Measurements from ENCODE around the gene SORCS3. TPM values are rescaled to one million over a fixed set of nuclear protein-coding genes. Genes with fewer than 3 reads are reported as not detected.
A peak's percentile ranks its signal among the peaks of the same experiment; 100 is the strongest.

SORCS3 gene
- total RNA-seq, 4 donors from 2014 or later, result not detected

- H3K9me3 ChIP-seq, result no peaks in the 10 kb centered on the region
- H3K27ac ChIP-seq, result no peak overlapping the region
- no peak for TF ChIP-seq POLR2A (IDR thresholded peaks at IDR 0.05)
- no peaks in the 10 kb centered on the region for H3K4me1 ChIP-seq
- no peaks in the 10 kb centered on the region for H3K36me3 ChIP-seq
- intact Hi-C loops (cut with DNase I), result no loop called here
- no peak overlapping the region for H3K4me3 ChIP-seq (replicated peaks in 1 of 3)
- no peak for DNase-seq
- no peaks in the 10 kb centered on the region for H3K27me3 ChIP-seq
Measured at GRCh38 chr10:104678658-104679057, 37.6 kb downstream of the SORCS3 start.

GRCh38 chr10:104680467-104681401, 39.6 kb downstream of the SORCS3 start:
- peak; percentile 7 to 8 for DNase-seq
- Histone ChIP-seq H3K4me3 (replicated peaks in 1 of 3) (no peak overlapping the region), H3K27me3 (no peaks in the 10 kb centered on the region), H3K27ac (no peak overlapping the region), H3K4me1 (no peaks in the 10 kb centered on the region), H3K9me3 (no peaks in the 10 kb centered on the region), H3K36me3 (no peaks in the 10 kb centered on the region)
- WGBS, 2 donors, result 12 to 15% methylated on average over 31 to 32 of the region's 35 CpGs
- intact Hi-C loops (cut with DNase I), result no loop called here
- TF ChIP-seq POLR2A (IDR thresholded peaks at IDR 0.05) (no peak), CTCF (IDR thresholded peaks at IDR 0.05) (no peak)

- Histone ChIP-seq H3K4me1 (no peaks in the 10 kb centered on the region), H3K27ac (no peak overlapping the region), H3K27me3 (no peaks in the 10 kb centered on the region), H3K36me3 (no peaks in the 10 kb centered on the region), H3K9me3 (no peaks in the 10 kb centered on the region), H3K4me3 (replicated peaks in 1 of 3) (no peak overlapping the region)
- no peak for TF ChIP-seq CTCF (IDR thresholded peaks at IDR 0.05)
- 86 to 91% methylated on average over 2 of the region's 2 CpGs for WGBS, 2 donors
- no peak for DNase-seq
- intact Hi-C loops (cut with DNase I), result no loop called here
Measured at GRCh38 chr10:104681485-104681884, 40.4 kb downstream of the SORCS3 start.

GRCh38 chr10:104683567-104683966, 42.5 kb downstream of the SORCS3 start:
- Histone ChIP-seq H3K36me3 (no peaks in the 10 kb centered on the region), H3K9me3 (no peaks in the 10 kb centered on the region), H3K27me3 (no peaks in the 10 kb centered on the region), H3K27ac (no peak overlapping the region), H3K4me3 (replicated peaks in 1 of 3) (no peak overlapping the region), H3K4me1 (no peaks in the 10 kb centered on the region)
- DNase-seq, result no peak
- WGBS, 2 donors, result 82 to 100% methylated on average over 1 of the region's 1 CpG
- no peak for TF ChIP-seq CTCF (IDR thresholded peaks at IDR 0.05)
- no peak for TF ChIP-seq POLR2A (IDR thresholded peaks at IDR 0.05)
- intact Hi-C loops (cut with DNase I), result no loop called here

GRCh38 chr10:104686829-104687228, 45.7 kb downstream of the SORCS3 start:
- no peak for DNase-seq
- Histone ChIP-seq H3K36me3 (no peaks in the 10 kb centered on the region), H3K4me1 (no peaks in the 10 kb centered on the region), H3K27ac (no peak overlapping the region), H3K27me3 (no peaks in the 10 kb centered on the region), H3K9me3 (no peaks in the 10 kb centered on the region), H3K4me3 (replicated peaks in 1 of 3) (no peak overlapping the region)
- 0 to 82% methylated on average over 1 of the region's 1 CpG for WGBS, 2 donors
- no peak for TF ChIP-seq CTCF (IDR thresholded peaks at IDR 0.05)
- TF ChIP-seq POLR2A (IDR thresholded peaks at IDR 0.05), result no peak
- intact Hi-C loops (cut with DNase I), result no loop called here
